Esophagus muscularis mucosa (tissue), 4 donors: Measurements from ENCODE around the gene NGEF.

Experiments
- CTCF ChIP-seq, 3 experiments: fragments of 200-600 bp in 2 of 3; fragments of 450-650 bp in 1 of 3; sonication (generic) in 2 of 3; IDR thresholded peaks; one replicate each; pipeline ENCODE4 v1.5.1; 2017 to 2019; ENCODE audit warnings: antibody characterized with exemption in 3 of 3, mild to moderate bottlenecking in 2 of 3, moderate library complexity in 1 of 3
- EP300 ChIP-seq: sonication (generic); formaldehyde crosslinking; IDR thresholded peaks from one replicate; pipeline ENCODE4 v1.6.1; 2017; ENCODE audit warnings: antibody characterized with exemption
- POLR2A ChIP-seq: fragments of 450-650 bp; IDR thresholded peaks from one replicate; pipeline ENCODE4 v1.6.1; 2017; ENCODE audit warnings: antibody characterized with exemption, moderate library complexity, mild to moderate bottlenecking, low read depth

DNA sequence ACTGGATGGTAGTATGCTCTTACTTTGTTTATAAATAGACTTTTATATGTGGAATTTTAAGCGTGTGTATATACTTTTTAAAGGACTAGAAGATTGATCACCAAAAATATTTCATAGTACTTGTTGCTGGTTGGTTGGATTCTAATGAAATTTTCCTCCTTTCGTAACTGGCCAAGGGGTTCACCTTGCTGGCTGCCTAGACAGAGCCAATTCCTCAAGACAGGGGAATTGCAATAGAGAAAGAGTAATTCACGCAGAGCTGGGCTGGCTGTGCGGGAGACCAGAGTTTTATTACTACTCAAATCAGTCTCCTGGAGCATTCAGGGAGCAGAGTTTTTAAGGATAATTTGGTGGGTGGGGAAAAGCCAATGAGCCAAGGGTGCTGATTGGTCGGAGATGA lies 72.3 kb downstream of the NGEF start:
- TF ChIP-seq CTCF (IDR thresholded peaks at IDR 0.05) (no peak), POLR2A (no peak), EP300 (no peak)
